UCSD-AML1 (cell line): ENCODE measurements around the gene UBR7.

Source experiments
- DNase-seq: peaks from one replicate; lab custom pipeline; 2025; ENCODE audit not compliant: unreplicated experiment; lab: John Stamatoyannopoulos, UW

Gene UBR7

GRCh38 chr14:93246534-93246933 lies 39.5 kb downstream of the UBR7 start:
- DNase-seq, result no peak

DNA sequence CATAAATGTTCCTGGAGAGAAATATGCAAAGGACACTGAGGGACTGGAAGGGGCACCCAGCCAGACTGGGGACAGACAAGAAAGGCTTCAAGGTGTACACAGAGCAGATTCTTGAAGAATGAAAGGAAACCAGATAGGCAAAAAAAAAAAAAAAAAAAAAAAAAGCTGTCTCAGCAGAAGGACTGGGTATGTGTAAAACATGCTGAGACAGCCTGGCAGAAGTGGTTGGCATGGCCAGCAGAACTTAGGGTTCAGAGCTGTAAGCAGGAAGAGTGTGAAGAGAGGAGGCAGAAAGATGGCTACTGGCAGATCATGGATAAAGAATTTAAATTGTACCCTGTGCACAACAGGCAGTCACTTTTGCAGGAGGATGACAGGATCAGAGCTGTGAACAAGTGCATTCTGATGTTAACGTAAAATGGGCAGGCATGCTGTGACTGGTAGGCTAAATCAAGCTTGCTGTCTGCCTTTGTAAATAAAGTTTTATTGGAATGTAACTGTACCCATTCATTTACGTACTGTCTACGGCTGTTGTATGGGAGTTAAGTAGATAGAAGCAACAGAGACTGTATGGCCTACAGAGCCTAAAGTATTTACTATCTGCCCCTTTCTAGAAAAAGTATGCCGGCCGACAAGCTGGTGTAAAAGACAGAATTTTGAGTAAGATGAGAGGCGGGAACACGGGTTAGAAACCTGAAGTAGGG lies 42.2 kb downstream of the UBR7 start:
- no peak for DNase-seq

DNA sequence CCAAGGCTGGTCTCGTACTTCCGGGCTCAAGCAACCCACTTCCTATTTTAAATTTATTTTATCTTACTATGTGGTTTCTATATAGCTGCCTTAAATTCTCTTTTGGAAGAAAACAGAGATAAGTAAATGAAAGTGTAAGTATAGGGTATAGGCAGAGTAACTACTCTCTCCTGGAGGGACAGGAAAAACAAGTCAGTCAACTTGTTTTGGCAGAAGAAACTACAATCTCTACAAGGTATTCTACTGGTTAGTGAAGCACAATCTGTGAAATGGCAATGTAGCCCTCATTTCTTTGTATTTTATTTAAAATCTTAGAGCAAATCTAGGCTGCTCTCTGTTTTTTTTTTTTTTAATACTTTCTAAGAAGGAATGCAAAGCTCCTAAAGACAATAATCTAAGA lies 55.4 kb downstream of the UBR7 start:
- no peak for DNase-seq

DNA sequence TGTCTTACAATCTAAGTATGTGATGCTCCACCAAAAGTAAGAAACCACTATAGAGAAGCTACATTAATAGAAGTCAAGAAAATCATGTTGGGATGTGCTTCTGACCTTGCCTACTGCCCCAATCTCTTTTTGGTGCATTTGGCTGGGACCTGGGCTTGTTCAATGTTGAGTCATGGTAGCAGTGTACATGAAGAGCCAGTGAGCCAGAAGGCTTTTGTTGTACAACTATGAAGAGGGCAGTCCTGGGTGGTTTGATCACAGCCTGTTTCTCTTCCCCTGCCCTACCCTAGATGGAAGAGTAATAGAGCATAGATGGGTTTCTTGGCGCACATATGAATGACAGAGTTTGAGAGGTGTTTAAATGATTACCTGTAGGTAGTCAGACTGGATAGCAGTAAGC lies 56.4 kb downstream of the UBR7 start:
- no peak for DNase-seq

- no peak for DNase-seq
These were observed 59.1 kb downstream of the UBR7 start for GRCh38 chr14:93266127-93266526.

DNA sequence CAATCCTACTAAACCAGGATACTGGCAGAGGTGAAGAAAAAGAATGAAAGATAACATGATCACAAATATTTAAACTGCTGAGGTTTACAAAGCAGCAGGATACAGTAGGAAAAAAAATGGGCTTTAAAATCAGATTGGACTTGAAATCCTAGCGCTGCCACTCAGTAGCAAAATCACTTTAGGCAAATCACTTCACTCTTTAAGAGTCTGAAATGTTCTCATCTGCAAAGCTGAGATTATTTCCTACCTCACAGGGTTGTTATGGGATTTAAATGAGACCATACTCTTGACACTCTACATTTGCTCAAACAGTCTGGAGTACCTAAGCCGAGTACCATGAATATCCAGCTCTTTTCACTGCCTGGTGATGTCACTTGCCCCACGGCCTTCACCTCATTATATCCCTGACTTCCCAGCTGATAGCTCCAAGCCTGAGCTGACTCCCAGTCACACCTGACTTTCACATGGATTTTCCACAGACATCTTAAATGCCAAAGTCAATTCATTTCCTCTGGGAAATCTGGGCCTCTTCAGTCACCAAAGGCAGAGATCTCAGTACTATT lies 60.2 kb downstream of the UBR7 start:
- DNase-seq, result no peak

DNA sequence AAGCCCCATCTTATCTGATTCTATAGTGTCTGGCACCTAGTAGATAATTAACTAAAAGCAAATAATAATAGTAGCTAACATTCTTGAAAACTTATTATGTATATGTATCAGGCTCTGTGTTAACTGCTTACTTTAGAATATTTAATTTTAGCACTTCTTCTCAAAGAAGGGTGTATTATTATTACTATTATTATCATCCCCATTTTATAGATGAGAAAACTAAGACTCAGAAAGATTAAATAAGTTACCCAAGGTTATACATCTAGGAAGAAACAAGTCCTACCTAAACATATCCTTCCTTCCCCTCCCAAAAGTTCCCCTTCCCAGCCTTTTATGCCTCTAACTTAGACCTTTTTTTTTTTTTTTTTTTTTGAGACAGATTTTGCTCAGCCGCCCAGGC lies 61.4 kb downstream of the UBR7 start:
- DNase-seq, result no peak

DNA sequence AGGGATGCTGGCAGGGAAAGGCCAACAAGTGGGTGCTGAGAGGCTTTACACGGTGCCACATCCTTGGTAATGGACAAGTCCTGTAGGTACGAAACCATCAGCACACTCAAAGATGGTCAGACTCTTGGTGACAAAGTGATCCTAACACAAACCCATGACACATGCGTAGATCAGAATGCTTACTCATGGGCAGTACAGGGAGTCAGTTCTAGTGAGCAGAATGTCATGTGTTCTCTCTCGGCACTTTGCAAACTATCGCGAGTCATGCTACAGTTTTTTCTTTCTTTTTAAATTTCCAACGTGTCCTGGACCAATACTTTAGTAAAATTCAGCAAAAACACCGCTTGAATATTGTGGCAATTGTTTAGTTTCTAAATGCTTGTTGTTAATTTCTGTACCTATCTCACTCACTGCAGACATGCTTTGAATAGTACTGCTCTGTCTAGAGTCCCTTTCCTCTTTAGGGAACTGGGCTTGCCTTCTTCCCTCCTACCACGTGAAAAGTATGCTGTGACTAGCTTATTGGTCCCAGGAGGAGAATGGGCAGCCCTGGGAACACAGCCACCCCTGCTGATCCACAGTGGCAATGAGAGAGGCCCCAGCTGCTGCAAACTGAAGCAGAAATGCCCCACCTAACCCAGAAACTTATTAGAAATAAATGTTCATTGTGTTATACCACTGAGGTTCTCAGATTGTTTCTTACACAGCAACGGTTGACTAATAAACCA lies 62.4 kb downstream of the UBR7 start:
- no peak for DNase-seq

DNA sequence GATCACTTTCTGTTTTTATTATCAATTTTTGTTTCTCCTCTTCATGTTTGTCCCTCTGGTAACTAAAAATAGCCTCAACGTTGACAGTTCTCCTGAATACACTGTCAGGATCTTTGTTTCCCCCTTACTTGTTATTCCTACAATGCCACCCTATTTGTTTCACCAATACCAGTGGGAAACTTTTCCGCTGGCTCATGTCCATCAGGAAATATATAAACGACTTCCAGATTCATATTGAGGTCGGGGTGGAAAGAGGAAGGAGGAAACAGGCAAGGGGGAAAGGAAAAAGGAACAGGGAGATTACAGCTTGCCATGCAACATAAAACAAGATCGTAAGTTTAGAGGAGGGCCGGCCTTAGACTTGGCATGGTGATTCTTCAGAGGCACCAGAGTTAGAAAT lies 64.1 kb downstream of the UBR7 start:
- no peak for DNase-seq

DNA sequence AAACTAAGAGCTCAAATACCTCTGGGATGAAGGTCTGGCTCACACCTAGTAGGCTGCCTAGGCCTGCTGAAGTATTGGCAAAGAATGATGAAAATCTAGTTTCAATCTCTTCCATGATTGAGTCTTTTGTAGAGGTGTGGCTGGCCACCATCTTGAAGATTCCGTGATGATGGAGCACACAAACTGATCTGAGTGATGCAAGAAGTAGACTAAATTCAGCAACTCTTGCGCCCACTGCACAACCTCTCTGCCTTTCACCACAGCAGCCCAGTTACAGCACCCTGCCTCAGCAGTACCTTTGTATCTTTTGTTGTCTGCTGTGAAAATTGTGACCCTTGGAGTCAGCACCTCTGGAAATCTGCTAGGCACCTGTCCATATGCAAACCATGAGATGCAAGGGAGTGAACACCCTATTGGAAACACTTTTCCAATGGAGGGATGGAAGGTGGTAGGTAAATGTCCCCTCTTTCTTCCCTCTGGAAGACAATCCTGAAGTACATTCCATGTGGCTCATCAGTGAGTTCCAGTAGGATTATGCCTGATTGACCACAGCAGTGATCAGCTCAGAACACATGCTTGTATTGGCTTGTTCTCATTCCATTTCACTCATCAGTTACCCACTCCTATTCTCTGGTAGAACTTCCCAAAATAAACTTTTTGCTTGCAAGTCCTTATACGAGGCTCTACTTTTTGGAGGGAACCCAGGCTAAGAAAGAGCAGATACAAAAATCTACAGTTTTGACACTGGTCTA lies 67.2 kb downstream of the UBR7 start:
- DNase-seq, result no peak

DNA sequence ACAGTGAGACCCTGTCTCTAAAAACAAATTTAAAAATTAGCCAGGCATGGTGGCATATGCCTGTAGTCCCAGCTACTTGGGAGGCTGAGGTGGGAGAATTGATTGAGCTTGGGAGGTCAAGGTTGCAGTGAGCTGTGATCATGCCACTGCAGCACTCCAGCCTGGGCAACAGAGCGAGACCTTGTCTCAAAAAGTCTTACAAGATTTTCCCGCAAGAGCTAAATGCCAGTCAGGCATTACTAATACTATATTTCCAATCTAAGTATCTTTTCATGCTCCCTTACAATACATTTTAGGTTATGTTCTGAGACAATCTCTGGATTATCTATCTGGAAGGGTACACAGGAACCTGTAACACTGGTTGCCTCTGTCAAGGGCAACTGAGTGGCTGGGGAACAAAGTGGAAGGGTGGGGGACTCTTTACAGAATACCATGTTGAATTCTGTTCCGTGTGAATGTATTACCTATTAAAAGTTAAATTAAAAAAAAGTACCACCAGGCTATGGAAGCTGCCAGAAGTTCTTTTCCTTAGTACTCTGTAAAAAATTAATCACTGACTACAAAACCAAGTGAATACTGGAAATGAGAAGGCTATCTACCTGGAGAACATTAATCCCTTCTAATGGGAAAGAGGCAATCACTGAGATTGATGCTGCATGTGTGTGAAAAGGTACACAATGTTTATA lies 69.1 kb downstream of the UBR7 start:
- no peak for DNase-seq
